K562 treated with DMSO at 1 percent for 48 hours (cell line): Measurements from ENCODE around the gene SATB1. TPM values are rescaled to one million over a fixed set of nuclear protein-coding genes. Genes with fewer than 3 reads are reported as not detected.

Experiments
- total RNA-seq: library from RNA; unstranded; fragments of 300-600 nt; gene quantifications from 2 replicates; pipeline ENCODE4 v1.2.3, GENCODE V29; 2022; ENCODE audit warnings: low replicate concordance; ENCODE audit errors: extremely low read depth

The SATB1 gene
- not detected in 2 replicates for total RNA-seq

DNA sequence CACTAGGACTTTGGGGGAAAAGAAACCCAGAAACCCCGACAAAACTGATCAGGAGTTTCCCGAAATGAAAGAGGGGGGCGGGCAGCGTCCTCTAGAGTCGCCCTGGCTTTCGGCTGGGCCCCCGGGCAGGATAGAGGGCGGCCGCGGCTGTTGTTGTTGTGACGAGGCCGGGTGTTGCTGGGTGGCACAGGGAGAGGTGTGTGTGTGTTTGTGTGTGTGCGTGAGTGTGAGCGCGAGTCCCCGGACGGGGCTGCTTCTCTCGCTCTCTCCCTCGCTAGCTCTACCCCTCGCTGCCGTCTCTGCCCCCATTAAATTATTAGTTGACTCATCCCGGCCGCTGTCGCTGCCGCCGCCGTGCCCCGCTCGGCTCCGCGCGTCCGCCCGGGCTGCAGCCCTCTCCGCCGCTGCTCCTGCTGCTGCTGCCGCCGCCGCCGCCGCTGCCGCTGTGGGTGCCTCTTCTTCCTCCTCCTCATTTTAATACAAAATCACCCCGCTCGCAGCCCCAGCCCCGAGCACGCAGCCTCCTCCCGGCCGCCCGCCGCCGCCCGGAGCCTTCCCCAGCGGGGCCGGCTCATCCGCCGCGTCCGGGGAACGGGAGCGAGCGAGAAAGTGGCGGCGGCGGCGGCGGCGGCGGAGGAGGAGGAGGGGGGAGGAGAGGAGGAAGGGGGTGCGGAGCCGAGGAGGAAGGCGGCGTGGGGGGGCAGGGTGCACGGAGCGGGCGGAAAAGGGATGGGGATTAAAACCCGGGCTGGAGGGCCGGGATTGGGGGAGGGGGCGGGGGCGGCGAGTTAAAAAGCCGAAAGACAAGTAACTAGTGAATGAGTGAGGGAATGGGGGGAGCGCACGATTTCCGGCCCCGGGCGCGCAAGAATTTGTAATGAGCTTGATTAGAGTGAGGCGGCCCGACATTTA, at the start of gene SATB1:
TSS of gene SATB1 (minus strand) at position 611 of the 912 bp plus-strand sequence. CDS start 4,372 bp downstream, outside the sequence.

